OCI-LY3 (cell line): ENCODE measurements around the gene CCT2.

Experiments
- H2AFZ ChIP-seq: fragments of 200-600, 300-600 bp; shearing (Covaris generic); 2 replicates; pipeline ENCODE4 v1.6.0; 2014; ENCODE audit warnings: antibody characterized with exemption, low read depth, low read length
- H3K27ac ChIP-seq: fragments of 200-600, 300-600 bp; sonication (generic); 2 replicates; pipeline ENCODE4 v1.5.1; 2014; ENCODE audit warnings: mild to moderate bottlenecking, low read length, moderate library complexity, mixed read lengths
- H3K27me3 ChIP-seq: fragments of 200-600, 300-600 bp; sonication (generic); 2 replicates; pipeline ENCODE4 v1.6.1; 2014; ENCODE audit warnings: low read depth, low read length, mixed read lengths
- H3K36me3 ChIP-seq: fragments of 200-600, 300-600 bp; sonication (generic); replicated peaks from 2 replicates; pipeline ENCODE3; 2014; ENCODE audit warnings: low read depth, low read length, mixed read lengths
- H3K4me1 ChIP-seq: fragments of 300-600, 200-600 bp; sonication (generic); 2 replicates; pipeline ENCODE4 v1.6.1; 2014; ENCODE audit warnings: low read length, mixed read lengths
- H3K4me2 ChIP-seq: fragments of 200-600, 300-600 bp; sonication (generic); 2 replicates; pipeline ENCODE4 v1.6.1; 2014; ENCODE audit warnings: low read length, mixed read lengths
- H3K4me3 ChIP-seq: fragments of 300-600, 200-600 bp; sonication (generic); 2 replicates; pipeline ENCODE4 v1.5.1; 2014; ENCODE audit warnings: antibody characterized with exemption, mild to moderate bottlenecking, low read length, moderate library complexity
- H3K79me2 ChIP-seq: fragments of 300-600, 200-600 bp; shearing (Covaris generic); 2 replicates; pipeline ENCODE4 v1.6.1; 2014; ENCODE audit warnings: mild to moderate bottlenecking, low read length, mixed read lengths
- H3K9ac ChIP-seq: fragments of 300-600, 200-600 bp; shearing (Covaris generic); 2 replicates; pipeline ENCODE4 v1.6.0; 2014; ENCODE audit warnings: mild to moderate bottlenecking, low read length, moderate library complexity
- H3K9me3 ChIP-seq: fragments of 200-600, 300-600 bp; shearing (Covaris generic); 2 replicates; pipeline ENCODE4 v1.6.1; 2014; ENCODE audit warnings: low read length, mixed read lengths; ENCODE audit not compliant: insufficient read depth
- H4K20me1 ChIP-seq: fragments of 200-600, 300-600 bp; sonication (generic); 2 replicates; pipeline ENCODE4 v1.6.1; 2016; ENCODE audit warnings: low read length, mixed read lengths; ENCODE audit not compliant: insufficient read depth
- CTCF ChIP-seq: fragments of 200-600, 300-600 bp; sonication (generic); IDR thresholded peaks from 2 replicates; pipeline ENCODE4 v1.5.1; 2014; ENCODE audit warnings: antibody characterized with exemption, low read length, low read depth
- EZH2phosphoT487 ChIP-seq: fragments of 200-600 bp; shearing (Covaris generic); IDR thresholded peaks from 2 replicates; pipeline ENCODE4 v1.6.1; 2018; ENCODE audit warnings: antibody characterized with exemption, mixed run types, low read depth

CCT2 gene

GRCh38 chr12:69555461-69555860, 29.8 kb upstream of the CCT2 start:
- Histone ChIP-seq H3K4me3 (no peak overlapping the region), H4K20me1 (no peaks in the 10 kb centered on the region), H3K27ac (no peak overlapping the region), H3K4me1 (no peaks in the 10 kb centered on the region), H3K79me2 (no peaks in the 10 kb centered on the region), H3K27me3 (no peaks in the 10 kb centered on the region), H3K4me2 (no peak overlapping the region), H3K36me3 (no peaks in the 10 kb centered on the region), H2AFZ (no peak overlapping the region), H3K9me3 (no peaks in the 10 kb centered on the region), H3K9ac (no peak overlapping the region)
- TF ChIP-seq EZH2phosphoT487 = no peak
- no peak for TF ChIP-seq CTCF

- TF ChIP-seq CTCF (no peak), EZH2phosphoT487 (no peak)
- Histone ChIP-seq H3K36me3 (no peaks in the 10 kb centered on the region), H3K27ac (no peak overlapping the region), H3K4me3 (no peak overlapping the region), H3K4me2 (no peak overlapping the region), H3K4me1 (no peaks in the 10 kb centered on the region), H3K9ac (no peak overlapping the region), H2AFZ (no peak overlapping the region), H3K27me3 (no peaks in the 10 kb centered on the region), H3K79me2 (no peaks in the 10 kb centered on the region), H4K20me1 (no peaks in the 10 kb centered on the region), H3K9me3 (no peaks in the 10 kb centered on the region)
Measured at GRCh38 chr12:69556383-69556782, 28.9 kb upstream of the CCT2 start.

- Histone ChIP-seq H4K20me1 (no peaks in the 10 kb centered on the region), H3K27me3 (no peaks in the 10 kb centered on the region), H3K36me3 (no peaks in the 10 kb centered on the region), H3K9ac (no peak overlapping the region), H3K4me2 (no peak overlapping the region), H3K4me3 (no peak overlapping the region), H3K79me2 (no peaks in the 10 kb centered on the region), H3K4me1 (no peaks in the 10 kb centered on the region), H3K9me3 (no peaks in the 10 kb centered on the region), H2AFZ (no peak overlapping the region), H3K27ac (no peak overlapping the region)
- no peak for TF ChIP-seq CTCF
- no peak for TF ChIP-seq EZH2phosphoT487
Measured at GRCh38 chr12:69563166-69563762, 22.0 kb upstream of the CCT2 start.

- Histone ChIP-seq H3K36me3 (peaks cover 6% of the 10 kb centered on the region), H3K4me2 (no peak overlapping the region), H3K4me1 (no peaks in the 10 kb centered on the region; the same call in 1 of the 2 replicates), H3K9me3 (no peaks in the 10 kb centered on the region), H3K27ac (no peak overlapping the region), H3K79me2 (no peaks in the 10 kb centered on the region), H3K27me3 (no peaks in the 10 kb centered on the region), H4K20me1 (no peaks in the 10 kb centered on the region), H2AFZ (no peak overlapping the region), H3K4me3 (no peak overlapping the region), H3K9ac (no peak overlapping the region)
- TF ChIP-seq CTCF = no peak
- TF ChIP-seq EZH2phosphoT487 = no peak
Measured at GRCh38 chr12:69566603-69567002, 18.7 kb upstream of the CCT2 start.
